ENCODE results near the gene UXT.
A peak's percentile ranks its signal among the peaks of the same experiment; 100 is the strongest.

UXT gene

DNA sequence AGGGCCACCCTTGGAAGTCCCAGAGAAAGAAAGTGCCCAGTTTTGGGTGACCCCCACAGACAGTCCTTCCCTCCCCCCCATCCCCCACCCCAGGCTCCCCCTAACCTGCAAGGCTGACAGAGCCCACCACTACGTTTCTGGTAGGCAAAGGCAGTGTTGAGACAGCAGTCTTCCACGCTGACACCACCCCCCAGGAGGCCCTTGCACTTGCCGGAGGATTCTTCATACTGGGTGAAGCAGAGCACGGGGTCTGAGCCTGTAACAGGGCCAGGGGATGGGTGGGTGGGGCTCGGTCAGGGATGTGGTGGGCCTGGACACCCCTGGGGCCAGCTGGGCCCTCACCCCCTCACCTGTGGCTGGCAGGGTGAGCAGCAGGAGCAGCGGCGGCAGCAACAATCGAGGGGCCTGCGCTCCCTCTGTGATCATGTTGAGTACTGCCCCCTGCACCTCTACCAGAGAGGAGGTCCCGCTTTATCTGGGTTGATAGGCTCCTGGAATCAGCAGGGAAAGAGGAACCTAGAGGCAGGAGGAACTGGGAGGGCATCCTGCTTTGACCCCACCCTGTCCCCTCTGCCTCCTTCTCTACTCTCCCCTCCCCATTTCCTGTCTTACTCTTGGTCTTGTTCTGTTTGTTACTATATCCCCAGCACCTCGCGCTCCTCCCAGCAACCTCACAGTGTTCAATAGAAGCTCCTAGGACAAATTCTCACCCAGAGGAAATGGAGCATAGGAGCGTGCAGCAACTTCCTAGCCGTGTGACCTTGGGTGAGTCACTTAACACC is 29.4 kb downstream of the UXT start, which contains the start of gene CFP:
TSS of gene CFP (minus strand) at position 512 of the 782 bp plus-strand sequence. CDS start at position 426, 86 bp downstream.
- Histone ChIP-seq H3K9me3 (ENCODE audit: insufficient read depth, low read length, severe bottlenecking) (no peaks in the 10 kb centered on the region), H3K4me2 (ENCODE audit: insufficient read depth, low read length) (no peak within 1 kb of the TSS), H3K9ac (ENCODE audit: low read depth, low read length) (no peak within 1 kb of the TSS), H3K4me3 (ENCODE audit: low read depth in 1 of 2, low read length in 2 of 2) (no peak within 1 kb of the TSS), H3K27ac (ENCODE audit: low read length) (no peak within 1 kb of the TSS), H2AFZ (ENCODE audit: low read depth, low read length) (no peak within 1 kb of the TSS), H3K79me2 (ENCODE audit: insufficient read depth, low read length) (no peaks in the 10 kb centered on the region), H3K4me1 (ENCODE audit: insufficient read depth, low read length) (peaks cover 8% of the 10 kb centered on the region), H3K36me3 (ENCODE audit: insufficient read depth, low read length) (peaks cover 6% of the 10 kb centered on the region; the same call in 1 of the 2 replicates), H4K20me1 (ENCODE audit: insufficient read depth, low read length) (no peaks in the 10 kb centered on the region), H3K27me3 (ENCODE audit: insufficient read depth, low read length, poor library complexity) (no peaks in the 10 kb centered on the region)
- TF ChIP-seq EZH2 (IDR thresholded peaks at IDR 0.05; ENCODE audit: borderline replicate concordance, low read depth, low read length, severe bottlenecking) = no peak
- no peak for TF ChIP-seq CTCF (IDR thresholded peaks at IDR 0.05; ENCODE audit: borderline replicate concordance, extremely low read depth, low read length, poor library complexity, severe bottlenecking)
- DNase-seq (no peak), ATAC-seq (ENCODE audit: insufficient read depth, low read depth) (peak; percentile 77)

DNA sequence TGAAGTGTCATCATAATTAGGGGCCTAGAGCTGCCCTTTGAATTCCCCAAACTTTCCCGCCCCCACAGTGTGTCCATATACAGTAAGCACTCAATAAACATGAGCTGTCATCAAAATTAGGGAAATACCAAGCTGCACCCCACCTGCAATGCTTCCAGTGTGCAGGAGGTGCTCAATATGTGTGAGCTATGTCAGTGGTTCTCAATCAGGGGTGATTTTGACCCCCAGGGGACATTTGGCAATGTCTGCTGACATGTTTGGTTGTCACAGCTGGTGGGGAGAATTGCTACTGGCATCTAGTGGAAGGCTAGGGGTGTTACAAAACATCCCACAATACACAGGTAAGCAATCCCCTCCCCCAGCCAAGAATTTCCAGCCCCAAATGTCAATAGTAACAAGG is 30.0 kb downstream of the UXT start:
- DNase-seq (no peak), ATAC-seq (ENCODE audit: insufficient read depth, low read depth) (no peak)
- H3K36me3 ChIP-seq (ENCODE audit: insufficient read depth, low read length) = no peaks in the 10 kb centered on the region
- no peak overlapping the region for H3K9ac ChIP-seq (ENCODE audit: low read depth, low read length)
- TF ChIP-seq CTCF (IDR thresholded peaks at IDR 0.05; ENCODE audit: borderline replicate concordance, extremely low read depth, low read length, poor library complexity, severe bottlenecking) (peak; percentile 21), EZH2 (IDR thresholded peaks at IDR 0.05; ENCODE audit: borderline replicate concordance, low read depth, low read length, severe bottlenecking) (no peak)
- H2AFZ ChIP-seq (ENCODE audit: low read depth, low read length) = no peak overlapping the region
- H3K27ac ChIP-seq (ENCODE audit: low read length) = no peak overlapping the region
- H4K20me1 ChIP-seq (ENCODE audit: insufficient read depth, low read length) = no peaks in the 10 kb centered on the region
- H3K4me3 ChIP-seq (ENCODE audit: low read depth in 1 of 2, low read length in 2 of 2) = no peak overlapping the region
- peaks cover 8% of the 10 kb centered on the region for H3K4me1 ChIP-seq (ENCODE audit: insufficient read depth, low read length)
- no peak overlapping the region for H3K4me2 ChIP-seq (ENCODE audit: insufficient read depth, low read length)
- no peaks in the 10 kb centered on the region for H3K79me2 ChIP-seq (ENCODE audit: insufficient read depth, low read length)
- H3K9me3 ChIP-seq (ENCODE audit: insufficient read depth, low read length, severe bottlenecking) = no peaks in the 10 kb centered on the region
- H3K27me3 ChIP-seq (ENCODE audit: insufficient read depth, low read length, poor library complexity) = no peaks in the 10 kb centered on the region

GRCh38 chrX:47625365-47625764 is 33.6 kb downstream of the UXT start:
- peaks cover 26% of the 10 kb centered on the region for H3K4me1 ChIP-seq (ENCODE audit: insufficient read depth, low read length)
- H3K79me2 ChIP-seq (ENCODE audit: insufficient read depth, low read length) = no peaks in the 10 kb centered on the region
- no peak overlapping the region for H3K27ac ChIP-seq (ENCODE audit: low read length)
- no peak for TF ChIP-seq EZH2 (IDR thresholded peaks at IDR 0.05; ENCODE audit: borderline replicate concordance, low read depth, low read length, severe bottlenecking)
- TF ChIP-seq CTCF (IDR thresholded peaks at IDR 0.05; ENCODE audit: borderline replicate concordance, extremely low read depth, low read length, poor library complexity, severe bottlenecking) = no peak
- H3K4me2 ChIP-seq (ENCODE audit: insufficient read depth, low read length) = no peak overlapping the region
- H3K27me3 ChIP-seq (ENCODE audit: insufficient read depth, low read length, poor library complexity) = no peaks in the 10 kb centered on the region
- no peak overlapping the region for H3K4me3 ChIP-seq (ENCODE audit: low read depth in 1 of 2, low read length in 2 of 2)
- DNase-seq (no peak), ATAC-seq (ENCODE audit: insufficient read depth, low read depth) (no peak)
- H4K20me1 ChIP-seq (ENCODE audit: insufficient read depth, low read length) = no peaks in the 10 kb centered on the region
- H3K36me3 ChIP-seq (ENCODE audit: insufficient read depth, low read length) = no peaks in the 10 kb centered on the region
- H2AFZ ChIP-seq (ENCODE audit: low read depth, low read length) = no peak overlapping the region
- no peak overlapping the region for H3K9ac ChIP-seq (ENCODE audit: low read depth, low read length)
- H3K9me3 ChIP-seq (ENCODE audit: insufficient read depth, low read length, severe bottlenecking) = no peaks in the 10 kb centered on the region
